ENCODE measurements around the gene NSUN5.
"Not testable (repeated sequence)": the region's sequence is repeated elsewhere in the genome, so short reads cannot be mapped to it uniquely, and the experiment has no call there.

NSUN5 gene

DNA sequence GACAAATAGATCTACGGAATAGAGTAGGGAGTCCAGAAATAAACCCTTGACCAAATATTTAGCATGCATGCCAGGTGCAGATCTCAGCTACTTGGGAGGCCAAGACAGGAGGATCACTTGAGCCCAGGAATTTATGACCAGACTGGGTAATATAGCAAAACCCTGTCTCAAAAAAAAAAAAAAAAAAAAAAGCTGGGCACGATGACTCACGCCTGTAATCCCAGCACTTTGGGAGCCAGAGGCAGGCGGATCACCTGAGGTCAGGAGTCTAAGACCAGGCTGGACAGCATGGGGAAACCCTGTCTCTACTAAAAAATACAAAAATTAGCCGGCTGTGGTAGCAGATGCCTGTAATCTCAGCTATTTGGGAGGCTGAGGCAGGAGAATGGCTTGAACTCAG lies 31.4 kb downstream of the NSUN5 start:
- DNase-seq (ENCODE audit: low spot score): not testable (repeated sequence)

DNA sequence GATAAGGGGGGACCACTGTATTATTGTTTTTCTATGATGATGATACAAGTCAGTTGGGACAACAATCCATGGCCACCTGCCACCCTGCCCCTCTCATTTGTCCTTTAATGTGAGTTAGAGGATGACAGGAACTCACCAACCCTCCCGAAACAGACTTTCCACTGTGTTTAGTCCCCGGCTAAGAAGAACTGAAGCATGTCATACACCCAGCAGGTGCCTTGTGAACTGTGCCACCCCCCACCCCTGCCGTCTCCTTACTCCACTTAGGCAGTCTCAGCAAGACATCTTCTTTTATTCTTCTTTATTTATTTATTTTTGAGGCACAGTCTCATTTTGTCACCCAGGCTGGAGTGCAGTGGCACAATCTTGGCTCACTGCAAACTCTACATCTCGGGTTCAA lies 40.8 kb downstream of the NSUN5 start:
- not testable (repeated sequence) for DNase-seq (ENCODE audit: low spot score)

DNA sequence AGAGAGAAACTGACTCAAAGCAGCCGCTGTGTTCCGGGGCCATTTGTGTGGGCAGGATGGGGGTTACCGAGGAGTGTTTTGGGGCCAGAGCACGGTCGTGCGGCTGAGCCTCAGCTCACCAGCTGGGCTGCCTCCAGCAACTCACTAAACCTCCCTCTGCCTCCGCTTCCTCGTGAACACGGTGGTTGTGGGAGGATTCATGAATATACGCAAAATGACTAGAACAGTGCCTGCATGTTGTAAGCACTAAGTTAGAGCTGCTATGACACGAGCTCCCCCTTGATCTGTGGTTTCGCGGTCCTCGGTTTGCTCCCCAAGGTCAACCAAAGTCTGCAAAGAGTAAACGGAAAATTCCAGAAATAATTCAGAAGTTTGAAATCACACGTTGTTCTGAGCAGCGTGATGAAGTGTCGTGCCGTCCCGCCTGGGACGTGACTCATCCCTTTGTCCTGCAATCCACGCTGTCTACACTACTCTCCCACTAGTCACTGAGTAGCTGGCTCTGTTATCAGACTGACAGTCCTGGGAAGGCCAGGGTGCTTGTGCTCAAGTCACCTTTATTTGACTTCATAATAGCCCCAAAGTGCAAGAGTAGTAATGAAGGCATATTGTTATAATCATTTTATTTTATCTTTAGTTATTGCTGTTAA lies 41.8 kb downstream of the NSUN5 start:
- DNase-seq (ENCODE audit: low spot score): not testable (repeated sequence)

DNA sequence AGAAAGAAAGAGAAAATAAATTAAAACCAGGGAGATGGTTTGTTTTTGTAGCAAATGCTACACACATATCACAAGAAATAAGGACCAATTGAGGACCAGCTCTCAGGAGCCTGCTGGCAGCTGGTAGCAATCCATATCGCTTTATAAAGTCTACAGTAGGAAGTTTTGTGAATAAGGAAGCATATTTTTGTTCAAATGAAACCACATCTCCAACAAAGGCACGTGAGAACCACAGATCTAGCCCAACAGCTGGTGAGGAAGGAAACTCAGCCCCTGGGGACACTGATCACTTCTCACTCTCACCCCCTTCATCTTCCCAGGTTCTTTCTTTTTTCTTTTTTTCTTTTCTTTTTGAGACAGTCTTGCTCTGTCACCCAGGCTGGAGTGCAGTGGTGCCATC lies 46.2 kb downstream of the NSUN5 start:
- DNase-seq (ENCODE audit: low spot score): not testable (repeated sequence)

Data from HuH-7.5 (cell line).